HepG2 (cell line): ENCODE results near the gene DLX1. TPM values are rescaled to one million over a fixed set of nuclear protein-coding genes. Genes with fewer than 3 reads are reported as not detected.
A peak's percentile ranks its signal among the peaks of the same experiment; 100 is the strongest.

Experiments used
- ATAC-seq: fragments of 200-7000 bp; cut with Tn5 transposase; 3 replicates; pipeline ENCODE4 v1.9.1; 2020; ENCODE audit warnings: mild to moderate bottlenecking, moderate library complexity
- BruUV-seq: library from RNA; stranded (reverse); fragments of 400-500 nt; replicated peaks from 2 replicates; lab custom pipeline; 2021; lab: Mats Ljungman, UMichigan
- CTCF ChIA-PET: fragments of 300-600 bp; formaldehyde crosslinking; extraction: SDS; loops from one replicate; lab custom pipeline; 2021; ENCODE audit warnings: low total read pairs, inconsistent platforms, low intra/inter-chr PET ratio; lab: Yijun Ruan, JAX
- POLR2A ChIA-PET: fragments of 350-600 bp; sonication (Branson Sonifier 250); formaldehyde crosslinking; loops from one replicate; lab custom pipeline; 2020; ENCODE audit warnings: antibody characterized with exemption, inconsistent platforms; lab: Yijun Ruan, JAX
- DNase-seq: peaks from one replicate; pipeline ENCODE4 v3.0.0-alpha.2; 2015; ENCODE audit warnings: low spot score
- FAIRE-seq: peaks from 3 replicates; lab custom pipeline; 2011; peaks lifted over from hg19 to GRCh38; lab: Jason Lieb, UNC
- H2AFZ ChIP-seq: one replicate; pipeline ENCODE4 v1.6.1; 2011; ENCODE audit warnings: low read length, inconsistent platforms
- H3K27ac ChIP-seq: fragments of 300-600 bp; 3 replicates; pipeline ENCODE4 v1.8.0; 2011; ENCODE audit warnings: mixed run types, mild to moderate bottlenecking, mixed read lengths, low read length, inconsistent platforms; ENCODE audit not compliant: insufficient read depth; ENCODE audit errors: extremely low read length
- H3K27me3 ChIP-seq, 2 experiments: fragments of 200-600 bp in 1 of 2; 2 replicates in 1 of 2; 3 replicates in 1 of 2; pipeline versions ENCODE4 v1.6.0 to v1.8.0; 2011; ENCODE audit warnings: low read length in 2 of 2, mild to moderate bottlenecking in 2 of 2, moderate library complexity in 2 of 2, inconsistent platforms in 1 of 2; ENCODE audit not compliant: insufficient read depth in 2 of 2, control insufficient read depth in 1 of 2
- H3K36me3 ChIP-seq, 2 experiments: fragments of 200-600 bp in 1 of 2; replicated peaks in 1 of 2; 2 replicates in 1 of 2; 3 replicates in 1 of 2; pipeline versions ENCODE4 v1.5.1 to v1.8.0; 2011; ENCODE audit warnings: low read length in 2 of 2, inconsistent platforms in 1 of 2; ENCODE audit not compliant: insufficient read depth in 2 of 2, control insufficient read depth in 1 of 2
- H3K4me1 ChIP-seq: 2 replicates; pipeline ENCODE4 v1.5.1; 2012; ENCODE audit warnings: low read length, inconsistent platforms; ENCODE audit not compliant: insufficient read depth
- H3K4me2 ChIP-seq: 2 replicates; pipeline ENCODE4 v1.6.0; 2011; ENCODE audit warnings: low read depth, low read length, inconsistent platforms
- H3K4me3 ChIP-seq, 3 experiments: fragments of 200-600 bp in 1 of 3; sonication (generic), shearing (Covaris generic) in 1 of 3; replicated peaks in 1 of 3; 2 replicates each; pipeline ENCODE4 v1.5.1; 2011 to 2016; ENCODE audit warnings: low read length in 3 of 3, inconsistent platforms in 2 of 3, low read depth in 2 of 3, mild to moderate bottlenecking in 2 of 3, control low read depth in 1 of 3, mixed read lengths in 1 of 3; ENCODE audit not compliant: insufficient read depth in 1 of 3
- H3K79me2 ChIP-seq: one replicate; pipeline ENCODE4 v1.6.1; 2011; ENCODE audit warnings: low read length, inconsistent platforms; ENCODE audit not compliant: insufficient read depth
- H3K9ac ChIP-seq: 2 replicates; pipeline ENCODE4 v1.6.0; 2011; ENCODE audit warnings: mild to moderate bottlenecking, low read depth, low read length, inconsistent platforms; ENCODE audit not compliant: insufficient read depth
- H3K9me3 ChIP-seq: 2 replicates; pipeline ENCODE4 v1.5.1; 2012; ENCODE audit warnings: mild to moderate bottlenecking, low read length
- H4K20me1 ChIP-seq: 2 replicates; pipeline ENCODE4 v1.6.0; 2011; ENCODE audit warnings: inconsistent platforms, mild to moderate bottlenecking, low read length, moderate library complexity; ENCODE audit not compliant: insufficient read depth
- ARID5B ChIP-seq: IDR thresholded peaks from 2 replicates; pipeline ENCODE4 v1.4.0; 2020; ENCODE audit warnings: mild to moderate bottlenecking, missing genetic modification reagents
- DDIT3 ChIP-seq: sonication (generic); formaldehyde crosslinking; IDR thresholded peaks from 2 replicates; pipeline ENCODE4 v1.4.0; 2020; ENCODE audit warnings: mild to moderate bottlenecking, missing genetic modification reagents
- ELF3 ChIP-seq: IDR thresholded peaks from 2 replicates; pipeline ENCODE4 v1.6.1; 2016; ENCODE audit warnings: missing genetic modification reagents, missing compliant biosample characterization
- HOXD1 ChIP-seq: sonication (generic); formaldehyde crosslinking; IDR thresholded peaks from 2 replicates; pipeline ENCODE4 v1.5.0; 2020; ENCODE audit warnings: missing genetic modification reagents
- KLF11 ChIP-seq: IDR thresholded peaks from 2 replicates; pipeline ENCODE4 v1.6.1; 2016; ENCODE audit warnings: missing compliant biosample characterization
- MLLT10 ChIP-seq: sonication (generic); formaldehyde crosslinking; IDR thresholded peaks from 2 replicates; pipeline ENCODE4 v1.4.0; 2020; ENCODE audit warnings: missing genetic modification reagents
- MYPOP ChIP-seq: sonication (generic); formaldehyde crosslinking; IDR thresholded peaks from 2 replicates; pipeline ENCODE4 v1.8.1; 2023; ENCODE audit warnings: mild to moderate bottlenecking, moderate library complexity, missing genetic modification reagents
- STAT6 ChIP-seq: sonication (generic); formaldehyde crosslinking; IDR thresholded peaks from 2 replicates; pipeline ENCODE4 v1.4.0; 2020; ENCODE audit warnings: missing genetic modification reagents, mild to moderate bottlenecking, borderline replicate concordance
- TFDP1 ChIP-seq: IDR thresholded peaks from 2 replicates; pipeline ENCODE4 v1.6.1; 2016; ENCODE audit warnings: missing compliant biosample characterization, missing genetic modification reagents, borderline replicate concordance
- XBP1 ChIP-seq: sonication (generic); formaldehyde crosslinking; IDR thresholded peaks from 2 replicates; pipeline ENCODE4 v1.5.0; 2020; ENCODE audit warnings: missing genetic modification reagents
- in situ Hi-C: cut with HindIII; loops from 2 replicates; pipeline ENCODE4 v1.10.0; 2017; ENCODE audit warnings: low pct_unique_long_range_greater_than_20kb; ENCODE audit not compliant: extremely low pct_ligation_motif_present
- intact Hi-C: fragments of 100-400 bp; cut with micrococcal nuclease; formaldehyde crosslinking; loops from one replicate; pipeline ENCODE4 v1.10.0; 2022; ENCODE audit not compliant: unreplicated experiment
- polyA plus RNA-seq, 8 experiments: library from polyadenylated mRNA; depleted of rRNA in 3 of 8; stranded (reverse) in 7 of 8; unstranded in 1 of 8; fragments of >200 nt; fragmentation: Illumina TruSeq in 4 of 8; extraction: Trizol in 4 of 8; gene quantifications; 2 replicates each; pipeline versions ENCODE4 v1.2.1 to v1.2.3, GENCODE V29; 2011 to 2016; ENCODE audit warnings: low read depth in 4 of 8, missing spikeins in 1 of 8, mixed read lengths in 1 of 8; ENCODE audit not compliant: insufficient read depth in 1 of 8
- total RNA-seq, 5 experiments: library from RNA; depleted of rRNA; stranded (reverse); fragments of >200 nt; fragmentation: Illumina TruSeq; extraction: Trizol; gene quantifications; 2 replicates each; pipeline ENCODE4 v1.2.3, GENCODE V29; 2016; ENCODE audit warnings: low read depth in 1 of 5

The DLX1 gene
- total and polyA plus RNA-seq, 2 of the 13 experiments (the other 11 are each of a cell fraction or from before 2014, with no cell fraction given): 0.18 to 0.86 TPM

- TF ChIP-seq ARID5B: peak; percentile 72
Observed at GRCh38 chr2:172120118-172120517, 34.8 kb downstream of the DLX1 start (continued).

- no peak overlapping the region for H3K4me3 ChIP-seq
- H3K27me3 ChIP-seq: no peaks in the 10 kb centered on the region; a peak in 1 of 5 replicates
- H3K36me3 ChIP-seq: no peaks in the 10 kb centered on the region
- no peak overlapping the region for H3K27ac ChIP-seq
- H2AFZ ChIP-seq: no peak overlapping the region
- intact Hi-C loops: loop anchor here (5.0 kb wide), 1 partner anchor 556 kb away; no protein-coding TSS in a partner anchor
- TF ChIP-seq ELF3 (CRISPR knock-in tag): no peak
- TF ChIP-seq KLF11 (CRISPR knock-in tag): no peak
- no peak for TF ChIP-seq MYPOP (CRISPR knock-in tag)
- TF ChIP-seq HOXD1: no peak
- no peak for TF ChIP-seq TFDP1 (CRISPR knock-in tag)
- no peak for TF ChIP-seq XBP1 (CRISPR knock-in tag)
- no peak for TF ChIP-seq DDIT3 (CRISPR knock-in tag)
- no peak for TF ChIP-seq MLLT10
- TF ChIP-seq STAT6 (CRISPR knock-in tag): no peak
- TF ChIP-seq, all 625 proteins: peak for 0
- Histone ChIP-seq H4K20me1 (no peaks in the 10 kb centered on the region), H3K9ac (no peak overlapping the region), H3K4me1 (no peaks in the 10 kb centered on the region), H3K9me3 (no peaks in the 10 kb centered on the region), H3K79me2 (no peaks in the 10 kb centered on the region), H3K4me2 (no peak overlapping the region)
- FAIRE-seq (no peak), ATAC-seq (no peak), DNase-seq (no peak)
- BruUV-seq: no TSS peak
- in situ Hi-C loops: no loop called here
- ChIA-PET CTCF (interaction anchor here (1.7 kb wide), 1 partner anchor 425 kb away, joined by 11 read pairs; no protein-coding TSS in a partner anchor), POLR2A (no interaction called here)
Observed at GRCh38 chr2:172128484-172128883, 43.2 kb downstream of the DLX1 start.
